ENCODE data around the gene PPHLN1. TPM values are rescaled to one million over a fixed set of nuclear protein-coding genes. Genes with fewer than 3 reads are reported as not detected.

Gene PPHLN1
- total RNA-seq, 4 donors from 2014 or later: 32.7 to 52.3 (median 43.5) TPM

- in situ Hi-C loops (cut with MboI; ENCODE audit: low sequenced_read_pairs in 4 of 4) (no loop called here), intact Hi-C loops (cut with DNase I; ENCODE audit: low total_unique reads) (no loop called here)
- Histone ChIP-seq H3K4me3 (no peak overlapping the region), H3K36me3 (no peaks in the 10 kb centered on the region), H3K27me3 (no peaks in the 10 kb centered on the region), H3K27ac (no peak overlapping the region), H3K4me1 (peaks cover 0 to 9% of the 10 kb centered on the region in 2 donors), H3K9me3 (no peaks in the 10 kb centered on the region)
- TF ChIP-seq POLR2A (IDR thresholded peaks at IDR 0.05): no peak
- TF ChIP-seq, protein P1, sequence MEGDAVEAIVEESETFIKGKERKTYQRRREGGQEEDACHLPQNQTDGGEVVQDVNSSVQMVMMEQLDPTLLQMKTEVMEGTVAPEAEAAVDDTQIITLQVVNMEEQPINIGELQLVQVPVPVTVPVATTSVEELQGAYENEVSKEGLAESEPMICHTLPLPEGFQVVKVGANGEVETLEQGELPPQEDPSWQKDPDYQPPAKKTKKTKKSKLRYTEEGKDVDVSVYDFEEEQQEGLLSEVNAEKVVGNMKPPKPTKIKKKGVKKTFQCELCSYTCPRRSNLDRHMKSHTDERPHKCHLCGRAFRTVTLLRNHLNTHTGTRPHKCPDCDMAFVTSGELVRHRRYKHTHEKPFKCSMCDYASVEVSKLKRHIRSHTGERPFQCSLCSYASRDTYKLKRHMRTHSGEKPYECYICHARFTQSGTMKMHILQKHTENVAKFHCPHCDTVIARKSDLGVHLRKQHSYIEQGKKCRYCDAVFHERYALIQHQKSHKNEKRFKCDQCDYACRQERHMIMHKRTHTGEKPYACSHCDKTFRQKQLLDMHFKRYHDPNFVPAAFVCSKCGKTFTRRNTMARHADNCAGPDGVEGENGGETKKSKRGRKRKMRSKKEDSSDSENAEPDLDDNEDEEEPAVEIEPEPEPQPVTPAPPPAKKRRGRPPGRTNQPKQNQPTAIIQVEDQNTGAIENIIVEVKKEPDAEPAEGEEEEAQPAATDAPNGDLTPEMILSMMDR (IDR thresholded peaks at IDR 0.05 in 4 of 5, conservative IDR thresholded peaks at IDR 0.05 in 1 of 5): no peak
- DNase-seq: no peak
- no peak for ATAC-seq
Measured at GRCh38 chr12:42365486-42365885, 39.5 kb downstream of the PPHLN1 start.

- TF ChIP-seq, protein P1 (IDR thresholded peaks at IDR 0.05 in 4 of 5, conservative IDR thresholded peaks at IDR 0.05 in 1 of 5): no peak
- no peak for TF ChIP-seq POLR2A (IDR thresholded peaks at IDR 0.05)
- intact Hi-C loops (cut with DNase I; ENCODE audit: low total_unique reads) (no loop called here), in situ Hi-C loops (cut with MboI; ENCODE audit: low sequenced_read_pairs in 4 of 4) (no loop called here)
- H3K4me3 ChIP-seq: no peak overlapping the region
- no peaks in the 10 kb centered on the region for H3K9me3 ChIP-seq
- DNase-seq (no peak), ATAC-seq (no peak)
- H3K27me3 ChIP-seq: no peaks in the 10 kb centered on the region
- no peak overlapping the region for H3K27ac ChIP-seq
- no peaks in the 10 kb centered on the region for H3K4me1 ChIP-seq
- peaks cover 0 to under 1% of the 10 kb centered on the region in 2 donors for H3K36me3 ChIP-seq
Measured at GRCh38 chr12:42370013-42370412, 44.0 kb downstream of the PPHLN1 start.

DNA sequence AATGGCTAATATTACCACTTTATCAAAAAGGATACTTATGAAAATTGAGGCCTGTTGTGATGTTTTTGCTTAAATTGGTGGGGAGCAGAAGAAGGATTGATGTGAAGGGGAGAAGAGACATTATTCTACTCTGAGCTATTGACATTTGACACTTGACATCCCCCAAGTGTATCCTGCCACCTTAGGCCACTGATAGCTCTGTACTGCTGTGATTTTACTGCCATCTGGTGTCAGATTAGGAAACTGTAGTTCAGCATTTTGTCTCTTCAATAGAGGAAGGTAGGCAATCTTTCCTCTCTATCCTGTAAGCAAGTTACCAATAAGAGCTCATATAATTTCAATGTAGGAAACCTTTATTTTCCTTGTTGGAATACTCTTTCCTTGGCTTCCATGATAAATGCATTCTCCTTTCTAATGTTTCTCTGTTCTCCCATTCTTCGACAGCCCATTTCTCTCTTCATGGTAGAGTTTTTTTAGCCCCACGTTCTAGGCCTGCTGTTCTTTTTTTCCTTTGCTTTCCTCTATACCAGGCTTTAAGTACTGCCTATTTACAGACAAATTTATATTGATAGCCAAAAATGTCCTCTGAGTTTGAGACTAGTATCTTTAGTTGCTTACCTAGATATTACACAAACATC lies 46.3 kb downstream of the PPHLN1 start:
- peak in 1 of 2 donors; percentile 53 for ATAC-seq
- no peaks in the 10 kb centered on the region for H3K4me1 ChIP-seq
- H3K27me3 ChIP-seq: no peaks in the 10 kb centered on the region
- H3K9me3 ChIP-seq: no peaks in the 10 kb centered on the region
- no peak for DNase-seq
- intact Hi-C loops (cut with DNase I; ENCODE audit: low total_unique reads): loop anchor here (1.0 kb wide), 1 partner anchor 243 kb away; no protein-coding TSS in a partner anchor
- H3K27ac ChIP-seq: no peak overlapping the region
- no peak for TF ChIP-seq POLR2A (IDR thresholded peaks at IDR 0.05)
- TF ChIP-seq, protein P1 (IDR thresholded peaks at IDR 0.05 in 4 of 5, conservative IDR thresholded peaks at IDR 0.05 in 1 of 5): peak in 4 of 5 experiments; percentile 44 to 71 (median 60)
- H3K36me3 ChIP-seq: peaks cover 0 to 16% of the 10 kb centered on the region in 2 donors
- H3K4me3 ChIP-seq: no peak overlapping the region
- in situ Hi-C loops (cut with MboI; ENCODE audit: low sequenced_read_pairs in 4 of 4): no loop called here

- Histone ChIP-seq H3K36me3 (peaks cover 0 to 16% of the 10 kb centered on the region in 2 donors), H3K9me3 (no peaks in the 10 kb centered on the region), H3K4me3 (no peak overlapping the region), H3K4me1 (no peaks in the 10 kb centered on the region), H3K27ac (no peak overlapping the region), H3K27me3 (no peaks in the 10 kb centered on the region)
- no peak for ATAC-seq
- in situ Hi-C loops (cut with MboI; ENCODE audit: low sequenced_read_pairs in 4 of 4): no loop called here
- DNase-seq: no peak
- TF ChIP-seq, protein P1 (IDR thresholded peaks at IDR 0.05 in 4 of 5, conservative IDR thresholded peaks at IDR 0.05 in 1 of 5): no peak
- TF ChIP-seq POLR2A (IDR thresholded peaks at IDR 0.05): no peak
- intact Hi-C loops (cut with DNase I; ENCODE audit: low total_unique reads): no loop called here
Measured at GRCh38 chr12:42373669-42374068, 47.7 kb downstream of the PPHLN1 start.

Data from gastrocnemius medialis (tissue), 4 donors.